ENCODE measurements around the gene PCDH15.

GRCh38 chr10:54660397-54660796 lies 140.6 kb downstream of the PCDH15 start:
- TF ChIP-seq CTCF (IDR thresholded peaks at IDR 0.05), result no peak
- TF ChIP-seq POLR2A (IDR thresholded peaks at IDR 0.05), result no peak

Data from esophagus squamous epithelium (tissue), 4 donors.